22Rv1 (cell line): ENCODE data around the gene GM2A.
"Not testable (repeated sequence)": the region's sequence is repeated elsewhere in the genome, so short reads cannot be mapped to it uniquely, and the experiment has no call there.

Experiments
- ZFX ChIP-seq: fragments of 450-650 bp; IDR thresholded peaks from 2 replicates; pipeline ENCODE4 v1.6.1; 2017; ENCODE audit warnings: antibody characterized with exemption, borderline replicate concordance
- TF ChIP-seq, protein P1 (sequence below): fragments of 450-650 bp; IDR thresholded peaks from 2 replicates; pipeline ENCODE4 v1.5.1; 2017; ENCODE audit warnings: mild to moderate bottlenecking

DNA sequence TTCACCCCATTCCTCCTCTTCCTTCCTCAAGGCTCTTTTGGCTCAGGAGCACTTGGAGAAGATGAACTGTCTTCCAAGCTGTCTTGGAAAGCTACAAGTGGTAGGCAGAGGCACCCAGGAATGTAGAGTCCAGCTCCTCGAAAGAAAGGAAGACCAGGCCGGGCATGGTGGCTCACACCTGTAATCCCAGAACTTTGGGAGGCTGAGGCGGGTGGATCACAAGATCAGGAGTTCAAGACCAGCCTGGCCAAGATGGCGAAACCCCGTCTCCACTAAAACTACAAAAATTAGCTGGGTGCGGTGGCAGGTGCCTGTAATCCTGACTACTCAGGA is 17.8 kb upstream of the GM2A start:
- TF ChIP-seq, protein P1, sequence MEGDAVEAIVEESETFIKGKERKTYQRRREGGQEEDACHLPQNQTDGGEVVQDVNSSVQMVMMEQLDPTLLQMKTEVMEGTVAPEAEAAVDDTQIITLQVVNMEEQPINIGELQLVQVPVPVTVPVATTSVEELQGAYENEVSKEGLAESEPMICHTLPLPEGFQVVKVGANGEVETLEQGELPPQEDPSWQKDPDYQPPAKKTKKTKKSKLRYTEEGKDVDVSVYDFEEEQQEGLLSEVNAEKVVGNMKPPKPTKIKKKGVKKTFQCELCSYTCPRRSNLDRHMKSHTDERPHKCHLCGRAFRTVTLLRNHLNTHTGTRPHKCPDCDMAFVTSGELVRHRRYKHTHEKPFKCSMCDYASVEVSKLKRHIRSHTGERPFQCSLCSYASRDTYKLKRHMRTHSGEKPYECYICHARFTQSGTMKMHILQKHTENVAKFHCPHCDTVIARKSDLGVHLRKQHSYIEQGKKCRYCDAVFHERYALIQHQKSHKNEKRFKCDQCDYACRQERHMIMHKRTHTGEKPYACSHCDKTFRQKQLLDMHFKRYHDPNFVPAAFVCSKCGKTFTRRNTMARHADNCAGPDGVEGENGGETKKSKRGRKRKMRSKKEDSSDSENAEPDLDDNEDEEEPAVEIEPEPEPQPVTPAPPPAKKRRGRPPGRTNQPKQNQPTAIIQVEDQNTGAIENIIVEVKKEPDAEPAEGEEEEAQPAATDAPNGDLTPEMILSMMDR = not testable (repeated sequence)
- TF ChIP-seq ZFX = not testable (repeated sequence)
